Body of pancreas (tissue), 4 donors: ENCODE measurements around the gene TOR1B.

Source experiments
- CTCF ChIP-seq, 7 experiments: fragments of 450-650 bp in 4 of 7; fragments of 200-600 bp in 3 of 7; sonication (generic) in 3 of 7; IDR thresholded peaks; one replicate each; pipeline ENCODE4 v1.5.1; 2016 to 2019; ENCODE audit warnings: antibody characterized with exemption in 7 of 7
- POLR2A ChIP-seq, 3 donors: fragments of 450-650 bp; IDR thresholded peaks; one replicate each; pipeline ENCODE4 v1.6.1; 2016; ENCODE audit warnings: antibody characterized with exemption in 3 of 3, mild to moderate bottlenecking in 2 of 3

- no peak for TF ChIP-seq CTCF (IDR thresholded peaks at IDR 0.05)
- no peak for TF ChIP-seq POLR2A (IDR thresholded peaks at IDR 0.05)
These were observed 24.5 kb upstream of the TOR1B start for GRCh38 chr9:129778469-129778868.
